CD4-positive, alpha-beta T cell treated with Interferon gamma for 1 hour (primary cell): ENCODE data around the gene NCKIPSD.

Experiments used
- DNase-seq: peaks from one replicate; pipeline ENCODE4 v3.0.0-alpha.2; 2020

NCKIPSD gene

DNA sequence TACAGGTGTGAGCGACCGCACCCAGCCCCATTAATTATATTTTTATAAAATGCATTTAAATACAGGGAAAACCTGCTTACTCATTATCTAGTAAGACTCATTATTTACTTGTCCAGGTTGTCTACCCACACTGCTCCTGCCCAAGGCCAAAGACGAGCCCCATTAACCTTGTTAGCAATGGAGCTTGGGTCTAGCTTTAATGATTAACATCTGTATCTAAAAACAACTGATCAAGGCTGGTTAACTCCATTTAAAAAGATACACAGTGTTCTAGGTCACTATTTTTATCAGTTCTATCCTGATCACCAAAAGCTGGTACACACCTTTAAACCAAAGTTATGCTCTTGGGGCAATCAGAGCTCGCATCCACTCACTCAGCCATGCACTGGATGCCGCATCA is 10.4 kb upstream of the NCKIPSD start:
- DNase-seq: no peak

DNA sequence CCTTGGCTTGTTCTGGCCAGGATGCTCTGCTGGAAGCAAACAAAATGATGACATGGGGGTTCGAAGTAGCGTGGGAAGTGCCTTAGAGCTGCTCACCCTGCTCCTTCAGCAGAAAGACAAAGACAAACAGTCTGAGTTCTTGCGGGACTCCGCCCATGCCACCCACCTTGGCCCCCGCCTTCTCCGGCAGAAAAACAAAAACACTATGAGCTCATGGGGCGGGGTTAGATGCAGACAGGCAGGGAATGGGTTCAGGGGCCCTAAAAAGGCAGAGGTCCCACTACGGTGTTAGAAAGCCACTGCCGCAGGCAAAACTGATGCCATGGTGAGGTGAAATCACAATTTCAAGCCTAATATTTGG is 9.7 kb upstream of the NCKIPSD start:
- DNase-seq: no peak

DNA sequence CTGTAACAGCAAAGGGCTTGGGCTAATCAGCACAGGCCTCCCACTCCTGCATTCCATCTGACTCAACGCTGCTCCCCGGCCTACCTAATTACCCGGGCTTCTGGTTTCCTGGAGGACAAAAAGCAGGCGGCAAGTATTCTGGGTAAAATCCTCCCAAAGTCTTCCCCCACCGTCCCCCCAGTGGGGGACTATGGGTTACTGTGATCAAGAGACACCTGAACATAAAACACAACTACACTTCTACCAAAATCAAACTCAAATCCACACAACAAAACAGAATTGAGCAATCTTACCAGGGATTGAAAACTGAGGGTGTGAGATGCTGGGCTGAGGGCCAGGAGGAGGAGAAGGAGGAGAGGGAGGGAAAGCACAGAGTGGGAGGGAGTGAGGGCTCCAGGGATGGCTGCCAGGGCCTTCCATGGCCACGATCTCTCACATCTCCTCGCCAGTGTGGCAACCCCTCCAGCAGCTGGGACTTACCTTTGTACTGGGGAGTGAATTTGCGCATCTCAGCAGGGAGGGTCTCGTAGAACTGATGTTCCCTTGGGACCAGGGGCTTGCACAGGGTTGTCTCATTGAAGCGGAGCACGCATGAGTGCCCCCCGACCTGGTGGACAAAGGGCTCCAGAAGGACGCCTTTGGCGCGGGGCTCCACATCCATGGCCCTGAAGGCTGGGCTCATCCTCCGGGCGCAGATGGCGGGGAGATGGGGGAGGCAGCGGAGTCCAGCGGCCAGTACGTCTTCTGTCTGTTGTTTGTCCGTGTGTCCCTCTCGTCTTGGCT is 9.1 kb upstream of the NCKIPSD start:
- DNase-seq: no peak

DNA sequence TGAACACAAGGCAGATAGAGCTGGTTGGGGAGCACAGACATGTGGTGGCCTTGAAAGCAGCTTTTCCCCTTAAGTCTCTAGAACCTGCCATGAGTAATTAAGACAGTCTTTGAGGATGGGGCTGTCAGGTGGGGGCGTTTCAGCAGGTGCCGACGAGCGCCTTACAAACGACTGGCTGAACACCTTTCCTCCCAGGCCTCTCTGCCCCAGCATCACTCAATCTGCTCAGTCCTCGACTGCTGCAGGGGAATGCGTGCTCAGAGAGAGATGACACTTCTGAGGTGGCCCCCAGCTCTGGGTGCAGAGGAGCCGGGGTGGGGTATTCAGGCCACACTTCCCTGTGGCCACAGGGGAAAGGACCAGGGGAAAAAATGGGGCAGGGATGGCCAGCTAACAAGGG is 8.1 kb upstream of the NCKIPSD start:
- DNase-seq: no peak

DNA sequence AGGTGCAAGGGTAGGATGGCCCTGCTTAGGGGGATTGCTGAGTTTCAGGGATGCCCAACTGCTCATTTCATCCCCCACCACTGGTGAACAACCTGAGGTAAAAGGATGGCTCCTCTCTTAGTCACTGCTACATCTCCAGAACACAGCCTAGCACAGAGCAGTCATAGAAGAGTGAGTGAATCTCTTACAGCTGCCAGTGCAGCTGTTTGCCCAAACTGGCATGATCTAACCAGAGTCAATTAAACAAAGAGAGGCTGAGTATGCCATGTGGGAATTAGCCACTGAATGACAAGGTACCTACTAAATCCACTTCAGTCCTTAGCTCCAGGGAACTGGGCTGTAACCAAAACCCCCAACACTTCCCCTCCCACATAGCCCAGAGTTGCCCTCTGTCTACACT is 6.8 kb upstream of the NCKIPSD start:
- no peak for DNase-seq

DNA sequence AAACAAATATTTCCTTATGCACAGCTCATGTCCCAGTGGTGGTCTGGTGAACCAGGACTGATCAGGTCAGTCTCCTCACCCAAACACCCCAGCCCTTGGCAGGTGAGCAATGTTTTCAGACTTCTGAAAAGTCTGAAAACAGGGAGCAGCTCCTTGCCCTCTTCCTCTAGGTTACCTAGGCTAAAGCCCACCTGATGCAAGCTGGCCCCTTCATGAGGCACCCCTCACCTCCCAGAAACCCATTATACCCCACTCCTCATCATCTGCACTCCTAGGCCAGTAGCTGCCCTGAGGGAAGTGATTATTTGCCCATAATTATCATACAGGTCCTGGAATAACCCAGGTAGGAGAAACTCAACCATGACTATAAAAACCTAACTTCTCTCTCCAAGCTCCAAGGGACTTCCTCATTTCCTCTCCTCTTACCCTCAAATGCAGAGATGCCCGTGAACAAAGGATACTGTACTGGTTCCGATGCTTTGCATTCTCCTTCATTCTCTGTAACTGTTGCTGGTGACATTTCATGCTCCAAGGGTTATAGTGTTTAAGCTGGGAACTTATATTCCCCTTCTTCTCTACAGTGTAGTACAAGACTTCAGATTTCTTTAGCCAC is 5.2 kb upstream of the NCKIPSD start:
- DNase-seq: no peak

DNA sequence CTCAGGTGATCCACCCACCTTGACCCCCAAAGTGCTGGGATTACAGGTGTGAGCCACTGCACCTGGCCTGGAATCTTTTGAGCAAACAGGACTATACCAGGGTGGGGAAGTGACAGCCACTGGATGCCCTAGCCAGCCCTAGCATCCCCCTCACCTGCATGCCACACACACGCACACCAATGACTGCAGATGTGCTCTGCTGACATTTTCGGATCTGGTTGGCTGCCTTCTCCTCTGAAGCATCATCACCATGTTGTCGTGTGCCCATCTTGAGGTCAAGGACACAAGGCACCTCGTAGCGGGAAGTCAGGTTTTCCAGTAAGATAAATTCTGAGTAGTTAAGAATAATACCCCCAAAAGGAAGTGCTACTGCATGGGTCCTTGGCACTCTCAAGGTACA is 3.7 kb upstream of the NCKIPSD start:
- no peak for DNase-seq

DNA sequence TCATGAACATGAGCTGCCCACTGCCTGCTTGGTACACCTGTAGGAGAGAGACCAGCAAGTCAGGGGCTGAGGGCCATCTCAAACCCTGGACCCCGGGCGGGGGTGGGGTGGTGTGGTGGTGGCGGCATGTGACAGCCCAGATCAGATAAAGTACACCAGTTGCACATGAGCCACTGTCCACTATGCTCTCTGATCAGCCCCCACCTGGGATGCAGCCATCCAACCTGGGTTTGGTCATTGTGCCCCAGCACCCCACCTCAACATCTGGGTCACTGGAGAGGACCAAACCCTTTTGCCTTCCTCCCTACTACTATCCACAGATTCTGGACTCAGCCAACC is 3.0 kb upstream of the NCKIPSD start:
- no peak for DNase-seq

DNA sequence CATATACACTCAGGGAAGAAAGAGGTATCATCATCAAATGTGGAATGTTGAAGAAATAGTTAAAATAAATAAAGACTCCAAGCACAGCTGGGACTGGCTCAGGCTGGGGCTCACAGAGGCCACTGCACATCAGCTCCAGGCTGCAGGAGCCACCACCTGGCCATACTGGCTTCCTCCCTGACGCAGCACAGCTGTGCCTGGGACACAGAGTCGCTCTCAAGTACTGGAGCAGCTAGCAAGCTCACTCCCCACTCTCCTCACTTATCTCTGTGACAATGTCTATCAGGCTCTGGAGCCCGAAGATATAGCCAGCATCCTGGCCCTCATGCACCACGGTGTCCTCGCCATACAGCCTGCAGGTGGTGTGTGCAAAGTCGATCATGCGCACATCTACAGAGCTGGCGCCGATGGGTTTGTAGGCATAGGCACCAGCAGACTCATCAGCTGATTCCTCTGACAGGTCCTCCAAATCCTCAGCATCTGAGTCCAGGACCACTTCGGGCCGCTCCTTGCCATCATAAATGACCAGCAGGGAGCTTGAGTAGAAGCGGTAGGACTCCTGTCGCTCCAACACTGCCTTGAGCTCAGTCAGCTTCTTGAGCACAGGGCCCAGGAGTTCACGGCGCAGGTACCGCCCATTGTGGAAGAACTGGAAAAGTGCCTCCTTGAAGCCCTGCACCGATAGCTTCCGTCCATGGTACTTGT is 2.5 kb upstream of the NCKIPSD start:
- DNase-seq: no peak

DNA sequence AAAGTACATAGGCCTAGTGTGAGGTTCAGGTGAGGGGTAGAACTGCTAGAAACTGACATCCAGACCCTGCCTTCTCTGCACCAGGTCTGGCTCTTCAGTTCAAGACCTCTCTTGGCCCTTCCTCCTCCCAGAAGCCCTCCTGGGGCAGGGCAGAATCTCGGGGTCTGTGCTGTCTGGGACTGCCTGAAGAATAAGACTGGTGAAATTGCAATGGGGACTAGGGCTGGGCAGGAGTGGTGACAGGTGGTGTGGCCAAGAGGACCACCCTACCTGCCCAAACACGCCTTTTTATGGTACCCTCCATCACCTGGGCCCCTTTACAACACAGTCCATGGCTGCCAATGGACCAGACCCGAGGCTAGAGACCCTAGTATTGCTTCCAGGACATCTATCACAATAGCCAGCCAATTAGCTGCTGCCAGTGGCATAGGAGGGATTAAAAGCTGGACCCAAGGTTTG is 1.5 kb upstream of the NCKIPSD start:
- DNase-seq: no peak

DNA sequence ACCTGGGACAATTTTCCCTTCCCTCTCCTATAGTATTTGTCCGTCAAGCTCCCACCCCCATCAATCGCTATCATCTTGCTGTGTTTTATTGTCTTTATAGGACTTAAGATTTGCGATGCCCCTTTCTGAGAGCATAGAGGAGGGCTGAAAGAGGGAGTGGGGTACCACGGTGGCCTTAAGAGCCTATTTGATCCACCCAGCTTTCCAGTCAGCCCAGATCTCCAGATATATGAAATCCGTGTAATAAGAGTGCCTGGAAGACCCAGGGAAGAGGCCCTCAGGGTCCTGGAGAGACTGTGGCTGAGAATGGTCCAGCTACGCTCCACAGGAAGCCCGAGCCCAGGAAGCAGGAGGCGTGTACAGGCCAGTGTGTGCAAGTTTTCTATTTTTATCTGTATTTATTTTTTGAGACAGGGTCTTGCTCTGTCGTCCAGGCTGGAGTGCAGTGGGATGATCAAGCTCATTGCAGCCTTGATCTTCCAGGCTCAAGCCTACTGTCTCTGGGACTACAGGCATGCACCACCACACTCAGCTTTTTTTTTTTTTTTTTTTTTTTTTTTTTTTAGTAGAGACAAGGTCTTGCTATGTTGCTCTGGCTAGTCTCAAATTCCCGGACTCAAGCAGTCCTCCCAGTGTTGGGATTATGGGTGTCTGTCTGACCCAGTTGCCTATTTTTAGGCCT is 964 bp upstream of the NCKIPSD start:
- no peak for DNase-seq

DNA sequence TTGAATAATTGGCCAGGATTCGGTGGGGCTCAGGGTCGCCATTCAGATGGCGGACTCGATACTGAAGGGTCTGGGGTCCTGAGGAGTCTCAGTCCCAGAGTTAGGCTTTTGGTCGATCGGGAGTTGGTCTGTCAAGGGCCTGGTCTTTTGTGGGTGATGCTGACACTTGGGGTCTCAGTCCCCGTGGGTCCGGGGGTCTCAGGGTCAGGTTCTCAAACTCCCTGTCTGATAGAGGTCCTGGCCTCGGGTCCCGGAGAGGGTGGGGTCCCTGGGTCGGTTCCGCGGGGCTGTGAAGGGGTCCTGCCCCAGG is 467 bp downstream of the NCKIPSD start:
- no peak for DNase-seq

DNA sequence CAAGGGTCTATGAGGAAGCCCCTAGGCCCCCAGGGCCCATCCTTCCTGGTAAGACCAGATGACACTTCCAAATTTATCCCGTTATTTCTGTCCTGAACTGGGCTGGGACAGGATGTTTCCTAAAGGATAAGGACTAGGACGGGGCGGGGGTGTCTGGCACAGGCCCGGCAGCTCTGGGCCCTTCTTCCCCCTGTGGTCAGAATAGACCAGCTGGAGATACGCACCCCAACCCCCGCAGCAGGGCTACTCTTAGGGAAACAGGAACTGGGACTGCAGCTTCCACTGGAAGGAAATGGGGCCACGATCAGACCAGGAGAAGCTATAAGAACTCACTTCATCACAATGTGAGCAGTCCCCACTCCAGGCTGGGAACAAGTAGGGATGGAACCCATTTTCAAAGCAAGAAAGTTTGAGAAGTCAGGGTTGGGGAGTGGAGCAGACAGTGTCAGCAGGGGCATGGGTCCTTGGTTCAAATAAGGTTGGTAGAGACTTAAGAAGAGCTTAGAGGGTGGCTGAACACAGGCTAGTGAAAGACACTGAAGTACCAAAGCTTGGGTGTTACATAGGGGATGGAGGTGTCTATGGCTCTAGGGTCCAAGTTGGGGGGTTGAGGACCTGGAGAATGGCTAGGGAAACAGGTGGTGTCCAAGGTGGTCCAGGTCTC is 1.1 kb downstream of the NCKIPSD start:
- no peak for DNase-seq

DNA sequence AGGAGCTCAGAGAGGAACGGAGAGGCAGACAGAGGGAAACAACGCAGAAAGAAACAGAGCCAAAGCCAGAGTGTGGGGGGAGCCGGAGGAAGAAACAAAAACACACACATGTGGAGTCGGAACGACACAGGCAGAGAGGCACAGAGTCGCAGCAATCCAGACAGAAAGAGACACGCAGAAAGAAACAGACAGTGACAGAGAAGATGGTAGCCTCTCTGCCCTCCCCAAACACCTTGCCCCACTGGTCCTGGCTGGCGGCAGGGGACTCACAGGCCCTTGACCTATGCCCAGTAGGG is 1.7 kb downstream of the NCKIPSD start:
- no peak for DNase-seq

DNA sequence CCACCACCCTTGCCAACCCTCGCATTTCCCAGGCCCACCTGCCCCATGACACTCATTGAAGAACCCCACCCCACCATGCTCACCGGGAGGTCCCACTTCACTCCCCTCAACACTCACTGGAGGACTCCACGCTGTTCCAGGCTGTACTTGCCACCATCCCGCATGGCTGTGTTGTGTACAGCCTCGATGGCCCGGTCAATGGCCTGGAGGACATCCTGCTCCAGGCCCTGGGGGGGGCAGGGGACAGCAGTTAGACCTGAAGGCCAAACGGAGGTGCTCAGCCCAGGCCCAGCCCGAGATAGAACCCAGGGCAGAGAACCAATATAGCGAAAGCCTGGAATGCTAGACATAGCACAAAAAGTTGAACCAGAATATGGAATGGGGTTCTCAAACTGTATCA is 2.9 kb downstream of the NCKIPSD start:
- DNase-seq: no peak

DNA sequence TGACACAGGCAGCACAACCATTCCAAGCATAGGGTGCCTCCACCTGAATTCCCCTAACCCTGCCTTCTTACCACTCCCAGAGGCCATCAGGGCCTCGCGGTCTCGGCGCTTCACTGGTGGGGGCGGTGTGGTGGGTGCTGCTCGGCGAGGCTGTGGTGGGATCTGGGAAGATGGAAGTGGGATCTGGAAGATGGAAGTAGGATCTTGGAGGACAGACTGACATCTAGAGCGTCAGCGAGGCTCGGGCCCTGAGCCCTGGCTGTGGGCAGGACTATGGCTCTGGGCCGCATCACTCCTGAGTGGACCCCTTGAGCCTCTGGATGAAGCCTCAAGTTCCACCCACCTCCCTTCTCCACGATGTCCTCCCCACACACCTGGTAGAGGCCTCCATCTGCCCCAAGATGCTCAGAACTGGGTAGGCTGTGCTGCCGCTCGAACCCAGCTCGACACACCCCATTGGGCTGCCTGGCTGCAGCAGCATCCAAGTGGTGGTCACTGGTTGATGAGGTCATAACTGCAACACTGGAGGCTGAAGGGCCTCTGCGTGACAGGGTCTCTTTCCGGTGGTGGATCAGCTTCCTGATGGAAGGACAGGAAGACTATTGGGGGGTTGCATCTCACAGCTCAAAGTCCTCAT is 3.6 kb downstream of the NCKIPSD start:
- no peak for DNase-seq

DNA sequence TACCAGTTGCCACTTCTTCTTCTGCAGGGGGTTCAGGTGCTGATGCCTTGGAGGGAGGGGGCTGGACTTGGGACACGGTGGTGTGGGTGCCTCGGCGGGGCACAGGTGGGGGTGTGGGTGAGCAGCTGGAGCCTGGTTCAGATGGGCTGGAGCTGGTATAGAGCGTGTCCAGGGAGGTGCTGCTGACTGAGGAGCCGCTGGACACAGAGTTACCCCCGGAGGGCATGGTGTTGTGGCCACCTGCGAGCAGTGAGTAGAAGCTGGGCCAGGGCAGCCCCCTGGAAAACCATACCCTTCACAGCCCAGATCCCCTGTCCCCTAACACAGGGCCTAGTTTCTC is 4.2 kb downstream of the NCKIPSD start:
- DNase-seq: no peak

DNA sequence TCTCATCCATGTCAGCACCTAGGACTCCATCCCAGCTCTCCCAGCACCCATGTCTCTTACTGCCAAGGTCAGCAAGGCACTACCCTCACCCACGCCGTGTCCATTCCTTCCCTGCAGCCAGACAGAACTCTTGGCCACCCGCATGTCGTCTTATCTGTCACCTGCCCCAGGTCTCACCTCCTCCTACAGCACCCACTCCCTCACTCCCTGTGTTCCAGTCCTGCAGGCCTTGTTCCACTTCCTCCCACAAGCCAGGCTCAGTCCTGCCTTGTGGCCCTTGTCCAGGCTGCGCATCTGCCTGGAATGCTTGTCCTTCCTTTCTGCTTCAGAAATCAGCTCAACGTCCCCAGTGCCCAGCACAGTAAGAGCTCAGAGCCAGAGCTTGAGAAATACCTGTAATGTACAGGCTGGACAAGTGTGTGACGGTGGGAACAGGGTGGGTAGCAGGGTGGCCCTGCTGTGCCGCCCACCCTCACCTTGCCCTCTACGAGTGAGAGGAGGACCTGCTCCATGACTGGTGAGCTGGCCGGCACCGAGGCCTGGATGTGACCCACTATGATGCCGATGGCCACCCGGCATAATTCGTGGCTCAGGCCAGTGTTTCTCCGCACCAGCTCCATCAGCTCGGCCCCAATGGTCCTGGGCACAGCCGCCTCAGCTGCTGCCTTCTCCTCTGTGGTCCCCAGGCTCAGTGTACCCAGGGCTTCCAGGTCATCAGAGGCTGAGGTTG is 4.7 kb downstream of the NCKIPSD start:
- no peak for DNase-seq

DNA sequence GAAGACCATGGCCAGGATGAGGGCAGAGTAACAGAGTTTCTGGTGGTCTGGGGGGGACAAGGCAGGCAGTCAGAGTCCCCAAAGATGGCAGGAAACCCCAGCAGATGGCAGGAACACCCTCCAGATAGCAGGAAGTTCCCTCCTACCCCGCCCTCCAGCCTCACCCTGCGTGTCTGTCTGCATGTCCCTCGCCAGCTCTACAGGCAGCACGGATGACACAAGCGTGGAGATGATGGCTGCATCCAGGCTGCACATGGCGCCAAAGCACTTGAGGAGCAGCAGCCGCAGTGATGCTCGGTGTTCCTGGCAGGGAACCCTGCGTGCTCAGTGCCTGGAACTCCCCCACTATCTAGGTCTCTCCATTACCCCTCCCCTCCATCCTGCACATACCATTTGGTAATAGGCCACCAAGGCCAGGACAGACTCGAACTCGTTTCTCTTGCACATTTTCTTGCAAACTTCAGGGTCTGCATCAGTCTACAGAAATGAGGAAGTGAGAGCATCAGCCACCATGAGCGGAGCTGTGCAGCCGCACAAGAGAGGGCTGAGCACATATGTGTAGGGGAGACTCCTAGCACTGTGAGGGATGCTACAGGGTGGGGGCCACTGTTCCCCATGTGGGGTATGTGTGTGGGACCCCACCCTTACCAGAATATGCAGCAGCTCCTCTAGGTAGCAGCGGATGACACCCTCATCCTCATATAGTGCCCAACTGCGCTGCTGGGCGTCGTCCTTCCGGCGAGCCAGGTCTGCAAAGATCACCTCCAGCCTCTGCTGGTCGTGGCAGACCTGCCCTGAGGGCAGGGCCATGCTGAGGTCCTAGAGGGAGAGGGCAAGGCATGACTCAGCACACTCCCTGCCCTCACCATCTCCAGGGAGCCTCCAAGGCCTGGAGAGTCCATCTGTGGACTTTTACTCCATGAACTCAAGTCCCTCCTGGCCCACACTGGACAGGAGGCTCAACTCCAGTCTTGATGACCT is 6.0 kb downstream of the NCKIPSD start:
- DNase-seq: no peak

DNA sequence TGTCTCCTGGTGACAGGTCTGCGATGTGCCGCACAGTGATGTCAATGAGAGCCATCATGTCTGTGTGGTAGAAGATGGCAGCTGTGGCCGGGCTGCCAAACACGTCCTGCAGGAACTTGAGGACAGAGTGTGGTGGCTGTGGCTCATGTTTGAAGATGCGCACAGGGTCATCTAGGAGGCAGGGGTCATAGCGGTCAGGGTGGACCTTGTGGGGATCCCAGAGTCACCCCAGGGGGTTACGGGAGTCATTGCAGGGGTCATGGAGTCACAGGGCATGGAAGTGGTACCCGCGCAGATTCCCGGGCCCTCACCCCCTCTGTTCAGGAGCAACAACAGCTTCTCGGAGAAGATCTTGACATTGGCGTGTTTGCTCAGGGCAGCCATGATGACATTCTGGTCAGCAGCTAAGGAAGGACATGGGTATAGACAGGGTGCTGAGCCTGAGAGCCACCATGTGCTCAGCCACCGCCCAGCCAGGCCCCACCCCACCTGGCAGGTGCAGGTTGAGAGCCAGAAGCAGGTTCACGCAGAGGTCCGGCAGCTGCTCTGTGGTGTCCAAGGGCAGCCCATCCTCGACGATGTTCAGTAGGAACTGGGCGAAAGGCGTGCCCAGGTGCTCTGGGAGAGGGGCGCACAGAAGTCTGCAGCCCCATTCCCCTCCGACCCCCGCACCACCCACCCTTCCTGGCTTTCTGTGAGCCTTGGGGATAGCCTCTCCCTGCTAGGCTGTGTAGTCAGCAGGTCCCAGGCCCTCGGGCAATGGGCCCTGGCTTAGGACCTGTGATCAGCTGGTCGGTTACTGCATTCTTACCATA is 6.9 kb downstream of the NCKIPSD start:
- DNase-seq: no peak
